IMR-90 (cell line): ENCODE measurements around the gene MICAL1. TPM values are rescaled to one million over a fixed set of nuclear protein-coding genes. Genes with fewer than 3 reads are reported as not detected.

Experiments used
- ATAC-seq: fragments of 200-7000 bp; cut with Tn5 transposase; 2 replicates; pipeline ENCODE4 v1.9.1; 2020; ENCODE audit warnings: low read depth, mild to moderate bottlenecking, moderate library complexity
- BruUV-seq: library from RNA; stranded (reverse); fragments of 400-500 nt; replicated peaks from 2 replicates; lab custom pipeline; 2021; lab: Mats Ljungman, UMichigan
- CTCF ChIA-PET: fragments of 300-600 bp; formaldehyde crosslinking; extraction: SDS; loops from one replicate; lab custom pipeline; 2021; ENCODE audit warnings: antibody characterized with exemption; lab: Yijun Ruan, JAX
- POLR2A ChIA-PET: fragments of 300-600 bp; sonication (Branson Sonifier 250); formaldehyde crosslinking; loops from one replicate; lab custom pipeline; 2022; ENCODE audit warnings: antibody characterized with exemption; ENCODE audit not compliant: unreplicated experiment; lab: Charles Lee
- DNase-seq: peaks from one replicate; pipeline ENCODE4 v3.0.0; 2013
- H2AFZ ChIP-seq: replicated peaks from 2 replicates; pipeline ENCODE3; 2013; ENCODE audit warnings: low read length, mild to moderate bottlenecking; ENCODE audit not compliant: poor library complexity
- H2AK5ac ChIP-seq: 2 replicates; pipeline ENCODE4 v1.6.1; 2013; ENCODE audit warnings: low read depth, low read length, inconsistent platforms
- H2AK9ac ChIP-seq: replicated peaks from 2 replicates; pipeline ENCODE3; 2013; ENCODE audit warnings: mild to moderate bottlenecking, low read depth, low read length, moderate library complexity; ENCODE audit not compliant: poor library complexity
- H2BK120ac ChIP-seq: 2 replicates; pipeline ENCODE4 v1.6.1; 2013; ENCODE audit warnings: low read depth, low read length, inconsistent platforms
- H2BK15ac ChIP-seq: 3 replicates; pipeline ENCODE4 v1.6.1; 2013; ENCODE audit warnings: low read depth, low read length, inconsistent platforms
- H2BK20ac ChIP-seq: 2 replicates; pipeline ENCODE4 v1.6.1; 2013; ENCODE audit warnings: low read depth, mild to moderate bottlenecking, inconsistent platforms, low read length, moderate library complexity
- H2BK5ac ChIP-seq: 2 replicates; pipeline ENCODE4 v1.6.1; 2013; ENCODE audit warnings: mild to moderate bottlenecking, low read depth, low read length, inconsistent platforms; ENCODE audit not compliant: poor library complexity, severe bottlenecking
- H3K14ac ChIP-seq: replicated peaks from 2 replicates; pipeline ENCODE4 v1.6.1; 2013; ENCODE audit warnings: low read depth, low read length, inconsistent platforms
- H3K18ac ChIP-seq: 2 replicates; pipeline ENCODE4 v1.6.1; 2013; ENCODE audit warnings: low read depth, low read length, control low read depth
- H3K23ac ChIP-seq: 2 replicates; pipeline ENCODE4 v1.6.1; 2013; ENCODE audit warnings: low read depth, low read length, inconsistent platforms
- H3K27ac ChIP-seq: 2 replicates; pipeline ENCODE4 v1.5.1; 2013; ENCODE audit warnings: mild to moderate bottlenecking, control low read depth, low read length; ENCODE audit not compliant: insufficient read depth
- H3K27me3 ChIP-seq: 2 replicates; pipeline ENCODE4 v1.6.1; 2013; ENCODE audit warnings: low read length; ENCODE audit not compliant: control insufficient read depth, insufficient read depth
- H3K36me3 ChIP-seq: 2 replicates; pipeline ENCODE4 v1.6.1; 2013; ENCODE audit warnings: low read length, mixed read lengths; ENCODE audit not compliant: control insufficient read depth, insufficient read depth
- H3K4ac ChIP-seq: 2 replicates; pipeline ENCODE4 v1.6.1; 2013; ENCODE audit warnings: low read depth, low read length, inconsistent platforms
- H3K4me1 ChIP-seq: 2 replicates; pipeline ENCODE4 v1.6.1; 2013; ENCODE audit warnings: low read length, mixed read lengths; ENCODE audit not compliant: control insufficient read depth, insufficient read depth
- H3K4me2 ChIP-seq: 2 replicates; pipeline ENCODE4 v1.6.1; 2013; ENCODE audit warnings: low read depth, mild to moderate bottlenecking, control low read depth, low read length, moderate library complexity
- H3K4me3 ChIP-seq: 2 replicates; pipeline ENCODE4 v1.5.1; 2013; ENCODE audit warnings: low read depth, mild to moderate bottlenecking, control low read depth, low read length, moderate library complexity; ENCODE audit not compliant: insufficient read depth
- H3K56ac ChIP-seq: 2 replicates; pipeline ENCODE4 v1.6.1; 2013; ENCODE audit warnings: low read length, inconsistent platforms; ENCODE audit not compliant: insufficient read depth; ENCODE audit errors: extremely low read depth
- H3K79me1 ChIP-seq, 2 experiments: 2 replicates each; pipeline ENCODE4 v1.6.1; 2013; ENCODE audit warnings: low read length in 2 of 2, inconsistent platforms in 1 of 2, low read depth in 1 of 2
- H3K9ac ChIP-seq: 2 replicates; pipeline ENCODE4 v1.6.1; 2013; ENCODE audit warnings: low read depth, low read length, control low read depth
- H3K9me1 ChIP-seq: 2 replicates; pipeline ENCODE4 v1.6.1; 2013; ENCODE audit warnings: low read length, inconsistent platforms; ENCODE audit not compliant: insufficient read depth
- H3K9me3 ChIP-seq: 2 replicates; pipeline ENCODE4 v1.6.1; 2013; ENCODE audit warnings: low read length; ENCODE audit not compliant: control insufficient read depth, insufficient read depth
- H4K20me1 ChIP-seq: 2 replicates; pipeline ENCODE4 v1.6.1; 2013; ENCODE audit warnings: low read length, inconsistent platforms; ENCODE audit not compliant: insufficient read depth
- H4K5ac ChIP-seq: 2 replicates; pipeline ENCODE4 v1.6.1; 2013; ENCODE audit warnings: mild to moderate bottlenecking, low read depth, low read length, control low read depth
- H4K8ac ChIP-seq, 2 experiments: 2 replicates each; pipeline ENCODE4 v1.6.1; 2013; ENCODE audit warnings: low read depth in 2 of 2, low read length in 2 of 2, control low read depth in 1 of 2, inconsistent platforms in 1 of 2
- H4K91ac ChIP-seq: 2 replicates; pipeline ENCODE4 v1.6.1; 2013; ENCODE audit warnings: low read depth, low read length, inconsistent platforms; ENCODE audit not compliant: insufficient read depth
- BHLHE40 ChIP-seq: fragments of 150-350 bp; IDR thresholded peaks from 2 replicates; pipeline ENCODE4 v1.6.1; 2016; ENCODE audit warnings: mild to moderate bottlenecking, low read depth, low read length
- CEBPB ChIP-seq: IDR thresholded peaks from 2 replicates; pipeline ENCODE4 v1.6.1; 2012; ENCODE audit warnings: low read depth, low read length, improper control_type of control experiment
- CHD1 ChIP-seq: IDR thresholded peaks from 2 replicates; pipeline ENCODE4 v1.6.1; 2012; ENCODE audit warnings: low read depth, low read length, improper control_type of control experiment
- CTCF ChIP-seq: conservative IDR thresholded peaks from 2 replicates; pipeline ENCODE4 v1.5.1; 2012; ENCODE audit warnings: mild to moderate bottlenecking, low read depth, low read length, improper control_type of control experiment
- ELK1 ChIP-seq: fragments of 150-350 bp; IDR thresholded peaks from 2 replicates; pipeline ENCODE4 v1.6.1; 2016; ENCODE audit warnings: low read depth, mild to moderate bottlenecking, low read length, moderate library complexity, borderline replicate concordance
- FOS ChIP-seq: fragments of 150-350 bp; IDR thresholded peaks from 2 replicates; pipeline ENCODE4 v1.6.1; 2016; ENCODE audit warnings: low read depth, low read length
- MAFK ChIP-seq: IDR thresholded peaks from 2 replicates; pipeline ENCODE4 v1.6.1; 2012; ENCODE audit warnings: low read depth, low read length, improper control_type of control experiment
- MAZ ChIP-seq: IDR thresholded peaks from 2 replicates; pipeline ENCODE4 v1.6.1; 2012; ENCODE audit warnings: low read depth, mild to moderate bottlenecking, low read length, improper control_type of control experiment, moderate library complexity, borderline replicate concordance
- MXI1 ChIP-seq: IDR thresholded peaks from 2 replicates; pipeline ENCODE4 v1.6.1; 2012; ENCODE audit warnings: low read depth, mild to moderate bottlenecking, low read length, moderate library complexity, borderline replicate concordance
- NFE2L2 ChIP-seq: fragments of 150-350 bp; IDR thresholded peaks from 2 replicates; pipeline ENCODE4 v1.6.1; 2016; ENCODE audit warnings: low read depth, mild to moderate bottlenecking, low read length
- POLR2A ChIP-seq: IDR thresholded peaks from 2 replicates; pipeline ENCODE4 v1.6.1; 2012; ENCODE audit warnings: mild to moderate bottlenecking, low read depth, low read length
- RAD21 ChIP-seq: IDR thresholded peaks from 2 replicates; pipeline ENCODE4 v1.6.1; 2012; ENCODE audit warnings: low read length, improper control_type of control experiment
- RCOR1 ChIP-seq: IDR thresholded peaks from 2 replicates; pipeline ENCODE4 v1.6.1; 2012; ENCODE audit warnings: mild to moderate bottlenecking, low read length, improper control_type of control experiment; ENCODE audit not compliant: insufficient replicate concordance
- RFX5 ChIP-seq: IDR thresholded peaks from 2 replicates; pipeline ENCODE4 v1.8.0; 2012; ENCODE audit warnings: low read depth, mild to moderate bottlenecking, low read length, moderate library complexity
- SMC3 ChIP-seq: fragments of 150-350 bp; IDR thresholded peaks from 2 replicates; pipeline ENCODE4 v1.6.1; 2016; ENCODE audit warnings: low read depth, mild to moderate bottlenecking, antibody characterized with exemption, low read length, moderate library complexity
- USF2 ChIP-seq: fragments of 150-350 bp; IDR thresholded peaks from 2 replicates; pipeline ENCODE4 v1.6.1; 2017; ENCODE audit warnings: mild to moderate bottlenecking, antibody characterized with exemption, low read length, low read depth
- WGBS, 2 experiments: methylation state at CpG; one replicate each; pipeline versions ENCODE4 v1.1.5 to v1.1.7; 2013; ENCODE audit warnings: missing lambda C conversion rate in 2 of 2; ENCODE audit not compliant: insufficient read length in 1 of 2; ENCODE audit errors: extremely low coverage in 2 of 2; 5-methylcytosine and 5-hydroxymethylcytosine counted together
- dilution Hi-C: fragments of 300-500 bp; cut with HindIII; formaldehyde crosslinking; loops from one replicate; pipeline ENCODE4 v1.14.3; 2018; ENCODE audit warnings: low sequenced_read_pairs; ENCODE audit not compliant: unreplicated experiment
- in situ Hi-C: fragments of 300-500 bp; cut with MboI; formaldehyde crosslinking; loops from 3 replicates; pipeline ENCODE4 v1.14.3; 2019; ENCODE audit warnings: low sequenced_read_pairs, inconsistent platforms, mixed read lengths
- intact Hi-C: fragments of 100-400 bp; cut with micrococcal nuclease; formaldehyde crosslinking; loops from 2 replicates; pipeline ENCODE4 v1.10.0; 2022
- polyA plus RNA-seq, 3 experiments: library from polyadenylated mRNA; depleted of rRNA; stranded (reverse); fragments of >200 nt; gene quantifications; 2 replicates each; pipeline ENCODE4 v1.2.3, GENCODE V29; 2012; ENCODE audit warnings: low replicate concordance in 1 of 3
- total RNA-seq: library from RNA; depleted of rRNA; stranded (reverse); fragments of >200 nt; gene quantifications from 2 replicates; pipeline ENCODE4 v1.2.3, GENCODE V29; 2012

MICAL1 gene
- total and polyA plus RNA-seq, 2 of the 4 experiments (the other 2 are of a cell fraction): 30.5 to 57.1 TPM

- ChIA-PET POLR2A (no interaction called here), CTCF (interaction anchor here (1.0 kb wide), 1 partner anchor 9 kb away, joined by 3 read pairs; no protein-coding TSS in a partner anchor)
- no peak overlapping the region for H2BK120ac ChIP-seq
- no peak overlapping the region for H4K5ac ChIP-seq
- no peak overlapping the region for H4K8ac ChIP-seq
- H3K4me1 ChIP-seq: peaks cover 7% of the 10 kb centered on the region
- H3K56ac ChIP-seq: no peak overlapping the region
- no peak overlapping the region for H2BK20ac ChIP-seq
- peak overlapping the region; percentile 47; the same call in 1 of the 2 replicates for H3K27ac ChIP-seq
- H3K4me2 ChIP-seq: no peak overlapping the region
- H3K36me3 ChIP-seq: peaks cover 9% of the 10 kb centered on the region
- no peak overlapping the region for H3K18ac ChIP-seq
- in situ Hi-C loops (no loop called here), intact Hi-C loops (no loop called here), dilution Hi-C loops (no loop called here)
- ATAC-seq (no peak), DNase-seq (no peak)
- H3K23ac ChIP-seq: no peak overlapping the region
- TF ChIP-seq CEBPB (no peak), RAD21 (no peak), BHLHE40 (no peak), CHD1 (no peak), MAZ (no peak), RCOR1 (no peak), CTCF (no peak), MXI1 (no peak), POLR2A (no peak), SMC3 (no peak), RFX5 (no peak), USF2 (no peak), ELK1 (no peak), NFE2L2 (no peak), MAFK (no peak), FOS (no peak)
- H2AFZ ChIP-seq: no peak overlapping the region
- no peak overlapping the region for H3K4ac ChIP-seq
- BruUV-seq: no TSS peak
- H3K27me3 ChIP-seq: no peaks in the 10 kb centered on the region
- peaks cover 5% of the 10 kb centered on the region; the same call in 1 of the 2 replicates for H3K9me1 ChIP-seq
- no peak overlapping the region for H2AK9ac ChIP-seq
- H3K9ac ChIP-seq: no peak overlapping the region
- no peak overlapping the region for H4K91ac ChIP-seq
- H3K79me1 ChIP-seq: peaks cover 12 to 33% of the 10 kb centered on the region in 2 experiments
- H4K20me1 ChIP-seq: no peaks in the 10 kb centered on the region
- no peak overlapping the region for H2BK5ac ChIP-seq
- no peak overlapping the region for H3K14ac ChIP-seq
- H2BK15ac ChIP-seq: no peak overlapping the region
- H2AK5ac ChIP-seq: no peak overlapping the region
- H3K9me3 ChIP-seq: no peaks in the 10 kb centered on the region
- no CpG with 5 or more reads among the region's 3 CpGs for WGBS, 2 experiments
- H3K4me3 ChIP-seq: no peak overlapping the region
Observed at GRCh38 chr6:109460161-109460829, 4.7 kb upstream of the MICAL1 start.
